LoVo (cell line): Measurements from ENCODE around the gene DDX31.

Experiments
- DNase-seq: peaks from one replicate; pipeline ENCODE4 v3.0.0-alpha.2; 2016; ENCODE audit warnings: low spot score

The DDX31 gene

GRCh38 chr9:132637351-132637750 is 32.4 kb downstream of the DDX31 start:
- no peak for DNase-seq

GRCh38 chr9:132634327-132634726 is 35.5 kb downstream of the DDX31 start:
- no peak for DNase-seq

- no peak for DNase-seq
Observed at GRCh38 chr9:132632413-132633129, 37.2 kb downstream of the DDX31 start.

GRCh38 chr9:132631685-132632084 is 38.1 kb downstream of the DDX31 start:
- no peak for DNase-seq

- no peak for DNase-seq
Observed at GRCh38 chr9:132631280-132631679, 38.5 kb downstream of the DDX31 start.

GRCh38 chr9:132630811-132631210 is 39.0 kb downstream of the DDX31 start:
- DNase-seq: no peak

DNA sequence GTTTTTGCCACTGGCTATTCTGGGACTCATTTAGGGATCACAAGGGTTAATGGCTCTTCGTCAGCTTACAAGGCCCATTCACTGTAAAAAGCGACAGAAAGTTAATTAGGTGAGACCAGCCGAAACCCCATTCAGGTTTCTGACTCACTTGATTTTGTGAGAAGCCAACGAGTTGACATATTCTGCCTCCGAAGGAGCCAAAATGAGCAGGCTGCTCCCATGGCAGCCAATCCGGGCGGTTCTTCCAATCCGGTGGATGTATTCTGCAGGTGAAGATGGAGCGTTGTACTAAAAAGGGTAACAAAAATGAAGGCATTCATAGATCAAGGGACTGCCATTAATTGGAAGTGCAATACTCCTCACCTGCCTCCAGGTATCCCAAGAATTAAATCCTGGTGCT is 39.7 kb downstream of the DDX31 start:
- no peak for DNase-seq

DNA sequence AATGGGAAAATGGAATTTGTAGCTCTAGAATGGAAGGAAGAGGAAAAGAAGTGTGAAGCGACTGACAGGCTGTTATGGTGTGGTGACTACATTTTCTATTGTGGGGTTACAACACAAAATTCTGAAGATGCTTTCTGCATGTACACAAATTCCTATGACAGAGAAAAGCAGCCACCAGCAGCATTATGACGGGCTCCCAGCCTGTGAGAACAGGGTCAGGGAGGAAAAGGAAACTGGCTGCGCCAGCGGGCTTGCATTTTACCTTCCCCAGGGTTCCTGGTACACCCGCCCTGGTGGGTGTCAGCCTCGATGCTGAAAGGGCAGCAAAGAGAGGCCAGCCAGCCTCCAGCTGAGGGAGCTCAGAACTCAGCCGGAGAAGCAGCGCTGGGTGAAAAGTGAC is 41.0 kb downstream of the DDX31 start:
- no peak for DNase-seq

DNA sequence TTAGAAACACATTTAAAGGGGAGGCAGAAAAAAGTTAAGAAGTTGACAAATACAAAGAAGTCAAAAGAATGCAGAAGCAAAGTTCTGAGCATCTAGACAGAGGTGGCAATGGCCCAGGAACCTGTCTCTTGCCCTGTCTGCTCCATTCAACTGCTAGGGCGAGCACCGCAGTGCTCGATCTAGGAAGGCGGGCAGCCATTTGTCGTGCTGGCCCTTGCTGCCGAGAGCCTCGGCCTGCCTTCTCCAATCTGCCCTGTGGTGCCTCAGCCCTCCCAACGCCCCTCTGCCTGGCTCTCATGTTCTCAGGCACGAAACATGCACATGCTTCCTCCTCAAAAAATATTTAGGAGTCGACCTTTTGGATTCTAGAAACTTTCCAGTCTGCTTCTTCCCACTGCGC is 42.2 kb downstream of the DDX31 start:
- no peak for DNase-seq

GRCh38 chr9:132627106-132627505 is 42.7 kb downstream of the DDX31 start:
- no peak for DNase-seq

GRCh38 chr9:132626285-132626684 is 43.5 kb downstream of the DDX31 start:
- no peak for DNase-seq

DNA sequence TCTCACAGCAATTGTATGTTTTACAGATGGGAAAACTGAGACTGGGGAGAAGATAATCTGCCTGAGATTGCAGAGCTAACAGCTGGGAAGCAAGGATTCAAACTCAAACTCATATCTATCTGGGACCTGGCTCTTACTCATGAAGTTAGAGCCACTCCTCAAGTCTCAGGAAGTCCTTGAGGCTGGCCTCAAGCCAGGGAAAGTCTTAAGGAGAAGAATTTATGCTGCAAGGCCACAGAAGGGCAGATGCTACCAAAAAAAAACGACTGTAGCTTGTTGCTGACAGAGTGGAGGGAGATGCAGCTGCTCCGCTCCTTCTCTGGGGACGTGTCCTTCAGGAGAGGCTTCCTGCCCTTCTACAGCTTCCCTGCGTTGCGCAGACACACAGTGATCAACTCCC is 47.6 kb downstream of the DDX31 start:
- no peak for DNase-seq

DNA sequence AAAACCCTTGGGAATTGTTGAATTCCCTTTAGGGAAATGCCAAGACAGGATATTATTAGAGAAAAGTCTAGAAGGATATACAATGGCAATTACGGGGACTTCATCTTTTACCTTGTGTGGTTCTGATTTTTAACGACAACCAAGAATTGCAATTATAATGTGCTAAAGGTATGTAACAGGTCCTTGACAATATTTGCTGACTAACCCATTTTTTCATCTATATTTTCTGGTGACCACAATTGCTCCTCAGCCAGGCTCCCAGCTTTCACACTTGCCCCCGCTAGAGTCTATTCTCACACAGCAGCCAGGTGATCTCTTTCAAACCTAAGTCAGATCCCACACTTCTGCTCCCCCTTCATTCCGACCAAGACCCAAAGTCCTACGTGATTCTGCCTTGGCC is 53.1 kb downstream of the DDX31 start:
- DNase-seq: no peak

DNA sequence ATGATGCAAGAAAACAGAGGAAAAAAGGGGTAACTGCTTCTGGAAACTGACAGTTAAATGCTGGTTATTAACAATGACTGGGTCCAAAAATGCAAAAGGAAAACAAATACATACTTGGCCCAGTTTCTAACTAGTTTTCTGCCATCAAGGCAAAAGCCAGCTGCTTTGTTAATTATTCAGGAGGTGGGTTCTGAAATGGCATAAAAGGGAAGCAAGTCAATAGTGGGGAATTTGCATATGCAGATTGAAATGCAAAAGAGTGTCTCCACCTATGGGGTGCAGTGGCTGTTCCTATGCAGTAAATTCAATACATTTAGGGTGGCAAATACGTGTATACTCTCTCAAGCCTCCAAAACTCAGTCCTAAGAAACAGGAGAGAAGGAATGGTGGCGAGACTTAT is 54.0 kb downstream of the DDX31 start:
- no peak for DNase-seq

DNA sequence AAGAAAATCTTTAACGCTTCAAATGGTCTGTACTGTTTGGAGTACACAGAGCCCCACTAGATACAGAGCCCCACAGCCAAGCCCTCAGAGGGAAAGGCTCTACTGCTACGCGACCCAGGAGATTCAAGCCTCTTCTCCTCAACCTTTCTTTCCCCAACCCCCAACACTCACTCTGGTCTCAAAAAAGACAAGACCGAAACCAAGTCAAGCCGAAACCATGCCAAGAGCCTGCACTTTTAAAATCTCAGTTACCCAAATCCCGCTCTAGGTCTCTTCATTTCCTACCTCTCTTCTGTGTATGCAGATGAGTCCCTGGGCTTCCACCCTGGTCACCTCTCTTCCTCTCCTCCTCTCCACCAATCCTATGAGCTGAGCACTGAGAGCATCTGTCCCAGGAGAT is 55.5 kb downstream of the DDX31 start:
- DNase-seq: no peak

GRCh38 chr9:132610661-132611060 is 59.1 kb downstream of the DDX31 start:
- DNase-seq: peak; percentile 32

- no peak for DNase-seq
Observed at GRCh38 chr9:132609829-132610228, 60.0 kb downstream of the DDX31 start.

DNA sequence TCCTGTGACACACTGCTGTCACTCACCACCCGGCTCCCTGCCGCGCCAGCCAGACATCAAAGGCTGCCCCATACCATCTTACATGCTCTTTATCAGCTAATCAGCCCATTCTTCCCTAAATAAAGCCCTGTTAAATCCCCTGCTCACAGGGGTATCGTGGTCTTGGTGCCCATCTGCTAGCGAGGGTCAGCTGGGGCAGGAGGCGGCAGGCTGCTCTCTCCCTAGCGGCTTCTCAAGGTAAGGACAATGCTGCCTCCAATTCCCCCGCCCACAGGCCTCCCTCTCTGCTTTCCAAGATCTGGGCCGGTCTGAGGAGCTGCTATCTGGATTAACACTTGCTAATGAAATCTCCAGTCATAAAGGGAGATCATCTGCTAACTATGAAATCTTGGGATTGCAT is 60.6 kb downstream of the DDX31 start:
- DNase-seq: no peak

DNA sequence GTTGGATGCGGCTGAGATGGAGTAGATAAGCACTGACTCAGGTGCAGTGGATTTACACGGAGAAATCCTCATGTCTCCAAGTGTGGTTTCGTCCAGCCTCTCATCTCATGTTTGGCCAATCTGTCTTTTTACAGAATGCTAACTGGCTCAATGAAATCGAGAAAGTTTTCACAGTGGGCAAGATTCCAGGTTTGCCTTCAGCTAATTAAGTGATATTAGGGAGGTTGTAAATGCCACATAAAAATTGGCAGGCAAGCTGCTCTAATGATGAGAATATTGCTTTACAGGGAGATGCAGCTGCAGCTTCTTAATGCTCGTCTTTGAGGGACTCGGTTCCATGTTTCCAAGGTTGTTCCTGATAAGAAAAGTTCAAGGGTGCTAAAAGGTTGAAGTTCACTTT is 63.7 kb downstream of the DDX31 start:
- DNase-seq: no peak

- DNase-seq: no peak
Observed at GRCh38 chr9:132605387-132605786, 64.4 kb downstream of the DDX31 start.

DNA sequence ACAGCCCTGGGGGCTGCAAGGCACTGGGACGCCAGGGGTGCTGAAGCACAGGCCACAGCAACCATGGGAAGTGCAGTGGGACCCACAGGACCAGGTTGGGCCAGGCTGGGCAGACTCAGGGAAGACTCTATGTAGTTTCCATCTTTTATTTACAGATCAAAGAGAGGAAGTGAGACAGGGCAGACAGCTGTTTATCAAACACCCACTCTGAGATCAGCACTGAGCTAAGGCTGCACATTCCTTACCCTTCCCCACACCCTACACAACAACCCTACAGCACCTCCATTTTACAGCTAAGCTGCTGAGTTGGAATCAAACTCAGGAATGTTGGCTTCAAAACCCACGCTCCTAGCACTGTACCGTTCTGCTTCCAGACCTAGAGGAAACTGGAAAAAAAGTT is 67.6 kb downstream of the DDX31 start:
- no peak for DNase-seq

GRCh38 chr9:132600326-132600984 is 69.3 kb downstream of the DDX31 start:
- no peak for DNase-seq

GRCh38 chr9:132597073-132597775 is 72.6 kb downstream of the DDX31 start:
- no peak for DNase-seq
